ENCODE data around the gene PPP1R12A. TPM values are rescaled to one million over a fixed set of nuclear protein-coding genes. Genes with fewer than 3 reads are reported as not detected.
"Not testable (repeated sequence)": the region's sequence is repeated elsewhere in the genome, so short reads cannot be mapped to it uniquely, and the experiment has no call there.

Gene PPP1R12A
- polyA plus RNA-seq, 10 donors: 40.6 to 77.4 (median 56.9) TPM

DNA sequence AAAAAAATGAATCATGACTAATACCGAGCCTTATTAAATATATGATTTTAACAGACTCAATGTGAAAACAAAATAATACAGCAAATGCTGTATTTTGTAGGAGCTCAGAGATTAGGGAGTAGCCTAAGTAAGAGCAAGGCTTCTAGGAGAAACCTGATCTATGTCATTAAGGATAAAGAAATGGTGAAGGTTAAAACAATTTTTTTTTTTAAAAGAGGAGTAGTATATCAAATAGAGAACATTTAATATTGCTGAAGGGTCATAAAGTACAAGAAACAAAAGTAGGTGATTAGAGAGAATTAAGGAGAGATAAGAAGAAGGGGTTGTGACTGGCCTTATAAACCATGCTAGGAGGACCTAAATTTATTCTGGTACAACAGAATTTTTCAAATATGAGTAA is 39.1 kb downstream of the PPP1R12A start:
- no peak for DNase-seq

DNA sequence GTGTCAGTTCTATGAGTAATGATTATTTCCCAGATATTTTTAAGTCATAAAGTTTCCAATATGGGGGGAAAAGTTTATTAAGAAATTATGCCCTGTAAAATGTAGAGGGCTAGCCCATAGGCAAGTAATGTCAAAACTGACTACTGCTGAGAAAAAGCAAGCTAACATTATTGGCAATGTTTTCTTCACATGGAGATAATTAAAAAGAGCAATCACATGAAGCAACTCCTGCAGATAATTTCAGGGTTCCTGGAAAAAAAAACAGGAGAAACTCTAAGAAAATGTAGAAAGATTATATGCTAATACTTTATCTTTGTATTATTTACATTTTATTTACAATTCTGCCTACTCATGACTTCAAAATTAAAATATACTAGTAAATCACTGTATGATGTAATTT is 39.8 kb downstream of the PPP1R12A start:
- DNase-seq: peak in 2 of 3 donors; percentile 16 to 36

DNA sequence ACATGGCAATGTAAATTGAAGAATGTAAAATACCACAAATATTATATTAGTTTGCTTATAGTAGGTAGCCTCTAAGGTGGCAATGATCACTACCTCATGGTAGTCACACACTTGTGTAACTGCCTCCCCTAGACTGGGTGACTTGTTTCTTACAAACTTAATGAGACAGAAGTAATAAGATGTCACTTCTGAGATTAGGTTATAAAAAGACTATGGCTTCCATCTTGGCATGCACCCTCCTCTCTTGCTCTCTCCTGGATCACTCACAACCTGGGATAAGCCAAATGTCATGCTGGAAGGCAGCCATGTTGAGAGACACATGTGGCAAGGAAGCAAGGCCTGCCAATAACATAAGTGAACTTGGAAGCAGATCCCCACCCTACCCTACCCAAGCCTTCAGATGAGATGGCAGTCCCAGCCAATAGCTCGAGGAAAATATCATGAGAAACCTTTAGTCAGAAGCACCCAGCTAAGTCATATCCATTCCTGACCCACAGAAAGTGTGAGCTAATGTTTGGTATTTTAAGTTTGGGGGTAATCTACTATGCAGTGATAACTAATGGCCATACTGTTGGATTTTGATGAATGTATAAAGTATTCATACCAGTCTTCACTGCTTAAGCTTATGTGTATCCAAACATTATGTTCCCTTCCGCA is 43.3 kb downstream of the PPP1R12A start:
- no peak for DNase-seq

DNA sequence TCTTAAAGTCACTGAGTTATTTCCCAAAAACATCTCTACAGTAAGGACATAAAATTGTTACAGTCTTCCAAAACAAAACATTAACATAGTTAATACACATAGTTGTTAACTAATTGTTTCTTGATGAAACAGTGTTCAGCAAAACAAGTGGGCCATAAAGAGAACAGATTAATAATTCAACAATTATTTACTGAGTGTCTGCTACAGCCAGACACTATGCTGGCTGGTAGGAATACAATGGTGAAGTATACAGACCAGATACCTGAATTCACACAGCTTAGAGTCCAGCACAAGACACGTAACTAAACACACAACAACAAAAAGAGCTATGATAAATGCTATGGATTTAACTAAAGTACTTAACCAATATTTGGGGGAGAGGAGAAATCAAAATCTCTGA is 47.0 kb downstream of the PPP1R12A start:
- no peak for DNase-seq

DNA sequence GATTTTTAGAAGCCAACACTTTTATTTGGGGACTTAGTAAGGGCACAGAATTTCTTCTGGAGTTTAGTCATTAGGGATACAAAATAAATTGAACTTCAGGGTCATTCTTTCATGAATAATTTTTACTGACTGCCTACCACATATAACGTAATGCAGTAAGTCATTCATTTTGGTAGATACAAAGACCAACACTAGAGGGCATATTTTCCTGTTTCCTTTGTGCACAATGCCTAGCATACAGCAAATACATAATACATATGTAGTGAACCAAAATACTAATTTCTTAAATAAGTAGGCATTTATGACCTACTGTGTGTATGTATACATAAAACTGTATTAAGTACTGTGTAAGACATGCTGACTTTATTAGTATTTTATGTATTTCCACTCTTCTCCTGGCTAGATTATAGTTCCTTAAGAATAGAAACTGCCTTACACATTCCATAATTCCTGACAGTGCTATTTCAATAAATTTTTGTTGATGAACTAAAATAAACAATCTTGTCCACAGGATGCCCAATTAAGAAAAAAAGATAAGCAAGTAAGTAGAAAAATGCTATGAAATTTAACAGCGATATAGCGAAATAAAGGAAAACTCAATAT is 47.9 kb downstream of the PPP1R12A start:
- DNase-seq: peak in 2 of 3 donors; percentile 16 to 46

DNA sequence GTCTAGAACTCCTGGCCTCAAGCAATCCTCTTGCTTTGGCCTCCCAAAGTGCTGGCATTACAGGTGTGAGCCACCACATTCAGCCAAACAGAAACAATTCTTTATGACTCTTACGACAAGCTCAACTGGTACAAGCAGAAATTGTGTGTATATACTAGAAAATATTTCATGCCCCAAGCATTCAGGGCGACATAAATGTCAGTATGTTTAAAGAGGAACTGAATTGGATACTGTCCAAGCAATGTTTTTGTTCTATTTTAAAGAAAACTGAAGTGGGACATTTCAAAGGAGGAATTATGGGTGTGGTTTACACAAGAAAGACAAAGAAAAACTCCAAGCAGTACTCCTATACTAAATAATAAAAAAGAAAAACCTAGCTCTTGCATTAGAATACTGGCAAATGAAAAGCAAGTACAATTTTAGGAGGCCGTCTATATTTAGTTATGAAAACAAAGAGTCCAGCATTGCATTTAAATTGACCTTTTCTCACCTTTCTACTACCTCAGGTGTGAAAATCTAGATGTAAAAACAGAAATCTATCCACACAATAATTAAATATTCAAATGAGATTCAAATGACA is 48.9 kb downstream of the PPP1R12A start:
- DNase-seq: no peak

DNA sequence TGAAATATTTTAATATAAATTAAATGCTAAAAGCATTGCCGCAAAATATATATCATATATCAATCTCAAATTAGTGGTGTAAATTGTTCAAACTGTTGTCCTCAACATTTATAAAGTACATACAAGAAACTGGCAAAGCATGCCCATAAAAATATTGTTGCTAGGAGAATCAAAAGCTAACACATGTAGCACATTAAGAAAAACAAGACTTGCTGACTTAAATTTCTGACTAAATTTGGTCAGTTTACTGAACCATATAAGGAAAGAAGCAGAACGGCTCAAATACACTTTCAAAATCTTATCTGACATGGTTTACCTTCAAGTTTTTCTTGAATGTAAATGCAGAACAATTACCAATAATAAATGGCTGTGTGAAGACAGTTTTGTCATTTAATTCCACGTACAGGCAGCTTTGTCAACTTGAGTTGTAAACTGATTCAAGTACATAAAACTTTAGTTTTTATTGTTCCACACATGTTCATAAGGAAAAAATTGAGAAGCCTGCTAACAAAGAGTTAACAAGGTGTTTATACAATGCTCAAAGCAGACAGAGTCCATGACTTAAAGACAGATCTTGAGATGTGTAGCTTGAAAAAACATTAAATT is 50.4 kb downstream of the PPP1R12A start:
- DNase-seq: no peak

DNA sequence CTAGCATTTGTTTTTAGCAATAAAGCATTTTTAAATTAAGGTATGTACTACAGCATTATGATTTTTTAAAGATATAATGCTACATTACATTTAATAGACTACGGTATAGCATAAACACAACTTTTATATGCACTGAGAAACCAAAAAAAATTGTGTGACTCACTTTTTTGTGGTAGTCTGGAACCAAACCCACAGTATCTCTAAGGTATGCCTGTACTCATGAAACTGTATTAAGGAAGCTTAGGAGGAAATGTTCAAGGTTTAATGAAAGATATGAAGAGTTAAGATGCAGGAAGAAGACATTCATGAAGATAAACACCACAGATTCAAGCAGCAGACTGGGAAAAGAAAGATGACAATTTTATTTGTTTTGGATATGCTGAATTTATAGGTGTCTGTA is 51.7 kb downstream of the PPP1R12A start:
- no peak for DNase-seq

DNA sequence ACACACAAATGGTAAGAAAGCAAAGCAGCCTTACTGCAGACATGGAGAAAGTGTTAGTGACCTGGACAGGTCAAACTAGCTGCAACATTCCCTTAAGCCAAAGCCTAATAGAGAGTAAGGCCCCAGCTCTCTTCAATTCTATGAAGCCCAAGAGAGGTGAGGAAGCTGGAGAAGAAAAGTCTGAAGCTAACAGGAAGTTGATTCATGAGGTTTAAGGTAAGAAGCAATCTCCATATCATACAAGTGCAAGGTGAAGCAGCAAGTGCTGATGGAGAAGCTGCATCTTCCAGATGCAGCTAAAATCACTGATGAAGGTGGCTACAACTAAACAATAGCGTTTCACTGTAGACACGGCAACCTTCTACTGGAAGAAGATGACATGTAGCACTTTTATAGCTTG is 53.5 kb downstream of the PPP1R12A start:
- no peak for DNase-seq

DNA sequence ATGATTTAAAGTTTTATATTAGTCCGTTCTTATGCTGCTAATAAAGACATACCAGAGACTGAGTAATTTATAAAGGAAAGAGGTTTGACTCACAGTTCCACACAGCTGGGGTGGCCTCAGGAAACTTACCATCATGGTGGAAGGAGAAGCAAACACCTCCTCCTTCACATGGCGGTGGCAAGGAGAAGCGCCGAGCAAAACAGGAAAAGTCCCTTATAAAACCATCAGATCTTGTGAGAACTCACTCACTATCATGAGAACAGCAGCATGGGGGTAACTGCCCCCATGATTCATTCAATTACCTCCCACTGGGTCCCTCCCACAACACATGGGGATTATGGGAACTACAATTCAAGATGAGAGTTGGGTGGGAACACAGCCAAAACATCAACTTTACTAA is 56.4 kb downstream of the PPP1R12A start:
- DNase-seq: not testable (repeated sequence)

DNA sequence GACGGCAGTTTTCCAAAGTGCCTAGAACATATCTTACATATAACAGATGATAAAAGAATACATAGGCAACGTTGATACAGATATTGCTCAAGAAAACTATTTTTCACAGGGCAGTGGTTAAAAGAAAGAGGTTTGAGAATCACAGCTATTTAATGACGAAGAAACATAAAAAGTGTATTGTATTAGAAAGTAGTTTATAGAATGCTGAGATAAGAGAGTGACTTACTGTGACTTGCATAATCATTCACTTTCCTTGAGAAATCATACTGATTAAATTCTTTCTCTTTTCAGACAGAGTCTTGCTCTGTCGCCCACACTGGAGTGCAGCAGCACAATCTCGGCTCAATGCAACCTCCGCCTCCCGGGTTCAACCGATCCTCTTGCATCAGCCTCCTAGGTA is 57.7 kb downstream of the PPP1R12A start:
- DNase-seq: no peak

DNA sequence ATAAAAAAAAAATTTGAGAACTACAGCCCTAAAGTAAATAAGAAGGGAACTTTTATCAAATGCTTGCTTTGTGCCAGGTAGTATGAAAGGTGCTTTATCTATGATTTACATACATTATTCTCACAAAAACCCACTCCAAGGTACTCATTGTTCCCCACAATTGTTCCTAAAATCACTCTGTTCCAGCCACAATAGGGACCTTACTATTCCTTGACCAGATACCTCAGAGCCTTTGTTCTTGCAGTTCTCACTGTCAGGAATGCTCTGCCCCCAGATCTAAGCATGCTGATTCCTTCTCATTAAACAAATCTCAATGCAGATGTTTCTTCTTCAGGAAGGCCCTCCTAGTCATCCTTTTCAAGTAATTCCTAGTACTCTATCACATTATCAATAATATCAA is 60.2 kb downstream of the PPP1R12A start:
- no peak for DNase-seq

DNA sequence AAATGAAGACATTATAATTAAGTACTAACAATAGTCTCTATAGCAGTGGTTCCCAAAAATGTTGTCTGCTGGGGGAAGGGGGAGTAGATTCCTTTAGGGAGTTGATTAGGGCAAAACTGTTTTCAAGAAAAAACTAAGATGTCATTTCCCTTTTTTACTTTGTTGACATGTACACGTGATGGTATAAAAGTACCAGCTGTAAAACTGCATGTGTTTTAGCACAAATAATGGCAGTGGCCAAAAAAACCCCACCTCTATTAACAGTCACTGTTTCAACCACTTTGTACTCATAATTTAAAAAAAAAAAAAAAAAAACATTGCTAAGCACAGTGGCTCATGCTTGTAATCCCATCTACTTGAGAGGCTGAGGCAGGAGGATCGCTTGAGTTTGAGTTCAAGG is 61.7 kb downstream of the PPP1R12A start:
- DNase-seq: no peak

DNA sequence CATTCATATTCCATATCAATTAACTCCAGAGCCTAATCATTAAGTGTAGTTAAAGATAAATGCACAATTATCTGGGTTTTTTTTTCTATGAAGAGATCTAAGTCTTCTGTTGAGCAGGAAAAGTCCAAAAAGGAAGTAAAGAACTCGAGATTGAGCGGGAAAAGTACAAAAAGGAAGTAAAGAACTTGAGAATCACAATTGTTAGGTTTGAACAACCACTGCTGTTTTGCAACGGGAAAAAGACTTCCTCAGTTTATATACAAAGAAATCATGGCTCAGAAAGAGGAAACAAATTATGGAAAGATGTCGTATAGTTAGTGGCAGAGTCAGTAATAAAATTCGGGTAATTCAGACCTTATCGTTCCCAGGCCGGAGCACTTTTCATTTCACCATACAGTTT is 63.3 kb downstream of the PPP1R12A start:
- no peak for DNase-seq

DNA sequence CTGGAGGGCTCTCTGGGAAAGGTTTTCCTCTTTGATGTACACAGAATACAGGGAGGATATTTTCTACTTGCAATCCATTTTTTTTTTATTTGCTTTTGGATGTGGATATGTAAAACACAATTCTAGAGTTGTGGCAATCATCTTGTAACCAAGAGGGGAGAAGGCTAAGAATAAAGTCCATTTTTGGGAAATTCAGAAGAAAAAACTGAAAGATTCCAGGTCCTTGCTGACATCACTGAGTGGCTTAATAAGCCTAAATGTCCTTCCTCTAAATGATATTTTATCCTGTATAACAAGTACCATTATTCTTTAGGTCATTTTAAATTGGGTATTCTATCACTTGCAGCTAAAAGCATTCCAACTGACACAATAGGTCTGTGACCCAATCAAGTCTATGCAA is 64.0 kb downstream of the PPP1R12A start:
- no peak for DNase-seq

DNA sequence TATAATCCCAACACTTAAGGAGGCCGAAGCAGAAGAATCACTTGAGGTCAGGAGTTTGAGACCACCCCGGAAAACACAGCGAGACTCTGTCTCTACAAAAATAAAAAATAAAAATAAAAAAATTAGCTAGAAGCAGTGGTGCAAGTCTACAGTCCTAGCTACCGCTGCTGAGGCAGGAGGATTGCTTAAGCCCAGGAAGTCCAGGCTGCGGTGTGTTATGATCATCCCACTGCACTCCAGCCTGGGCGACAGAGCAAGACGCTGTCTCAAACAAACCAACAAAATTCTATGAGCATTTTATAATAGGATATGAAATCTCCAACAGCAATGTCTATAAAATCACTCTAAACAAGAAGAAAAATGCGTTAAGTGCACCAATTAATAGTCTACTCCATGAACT is 75.3 kb downstream of the PPP1R12A start:
- DNase-seq: no peak

DNA sequence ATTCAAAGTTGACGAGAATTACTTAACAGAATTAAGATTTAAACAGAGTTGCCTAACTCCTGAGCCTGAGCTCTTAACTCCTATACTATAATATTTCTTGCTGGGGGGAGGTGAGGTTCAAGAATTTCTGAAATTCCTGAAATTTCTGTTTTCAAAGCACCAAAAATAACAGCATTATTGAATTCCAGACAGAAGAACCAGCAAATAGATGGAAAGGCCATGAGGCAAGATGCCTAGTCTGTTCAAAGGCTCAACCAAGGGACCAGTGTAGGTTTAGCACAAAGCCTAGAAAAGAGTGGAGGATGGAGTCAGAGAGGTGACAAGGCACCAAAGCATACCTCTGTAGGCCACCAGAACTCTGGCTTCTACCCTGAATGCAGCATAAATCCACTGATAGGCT is 76.4 kb downstream of the PPP1R12A start:
- DNase-seq: peak in 1 of 3 donors; percentile 8

DNA sequence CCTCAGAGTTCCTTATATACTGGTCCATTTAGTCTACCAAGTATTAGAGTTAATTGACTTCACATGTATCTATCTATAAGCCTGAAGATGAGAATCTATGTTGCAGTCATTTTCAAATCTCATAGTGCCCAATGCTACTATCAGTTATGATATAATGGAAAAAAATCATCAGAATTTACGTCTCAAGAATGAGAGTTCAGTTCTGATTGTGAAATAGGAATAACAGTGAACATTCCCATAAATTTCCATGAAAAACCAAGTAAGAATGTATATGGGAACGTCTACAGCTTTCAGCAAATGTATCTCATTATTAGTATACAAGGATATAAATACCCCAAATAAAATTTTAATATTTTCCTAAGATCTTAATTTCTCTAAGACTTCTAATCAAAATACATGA is 77.2 kb downstream of the PPP1R12A start:
- DNase-seq: no peak

DNA sequence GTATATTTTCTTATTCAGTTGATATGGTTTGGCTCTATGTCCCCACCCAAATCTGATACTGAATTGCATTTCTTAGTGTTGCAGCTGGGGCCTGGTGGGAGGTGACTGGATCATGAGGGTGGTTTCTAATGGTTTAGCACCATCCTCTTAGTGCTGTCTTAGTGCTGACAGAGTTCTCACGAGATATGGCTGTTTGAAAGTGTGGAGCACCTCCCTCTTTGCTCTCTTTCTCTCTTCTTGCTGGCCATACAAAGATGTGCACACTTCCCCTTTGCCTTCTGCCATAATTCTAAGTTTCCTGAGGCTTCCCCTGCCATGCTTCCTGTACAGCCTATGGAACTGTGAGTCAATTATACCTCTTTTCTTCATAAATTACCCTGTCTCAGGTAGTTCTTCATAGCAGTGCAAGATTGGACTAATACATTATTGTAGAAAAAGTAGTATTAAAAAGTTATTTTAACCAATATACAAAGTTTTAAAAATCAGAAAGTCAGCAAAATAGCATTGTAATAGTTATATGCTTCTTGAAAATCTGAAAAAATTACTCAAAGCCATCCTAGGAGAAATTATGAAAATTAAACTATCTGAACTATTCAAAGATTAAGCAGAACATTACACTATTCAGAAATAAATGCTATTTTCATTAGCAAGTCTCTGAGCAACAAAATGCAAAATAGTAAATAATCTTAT is 84.1 kb downstream of the PPP1R12A start:
- DNase-seq: no peak

DNA sequence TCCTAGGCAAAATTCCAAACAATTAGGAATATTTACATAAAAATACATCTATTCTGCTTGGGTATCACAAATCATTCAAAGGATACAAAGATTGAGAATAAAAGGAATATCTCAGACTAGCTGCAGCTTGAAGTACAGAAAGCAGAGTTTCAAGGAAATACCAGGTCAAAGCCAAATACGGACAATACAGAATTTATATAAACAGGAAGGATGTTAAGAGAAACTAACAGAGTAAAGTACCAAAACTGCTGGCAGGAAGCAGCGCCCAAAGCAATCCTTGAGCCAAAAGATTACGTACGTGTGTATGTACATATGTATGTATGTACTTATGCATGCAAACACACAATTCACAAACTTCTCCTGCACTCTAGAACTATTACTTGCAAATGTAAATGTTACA is 86.6 kb downstream of the PPP1R12A start:
- peak; percentile 8 to 49 (median 19) for DNase-seq

DNA sequence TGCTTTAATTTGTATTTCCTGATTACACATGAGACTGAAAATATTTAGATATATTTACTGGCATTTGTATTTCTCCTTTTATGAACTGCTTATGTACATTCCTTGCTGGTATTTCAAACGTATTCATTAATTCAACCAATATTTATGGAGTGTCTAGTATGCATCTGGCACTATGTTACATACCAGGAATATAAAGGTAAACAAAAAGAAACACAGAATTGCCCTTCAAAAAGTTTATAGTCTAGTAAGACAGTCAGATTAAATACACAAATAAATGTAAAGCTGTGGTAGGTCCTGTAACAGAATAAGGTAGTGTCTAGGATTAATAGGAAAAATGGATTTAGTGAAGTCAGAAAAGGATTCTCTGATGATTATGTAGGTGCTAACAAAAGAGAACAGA is 87.5 kb downstream of the PPP1R12A start:
- no peak for DNase-seq

DNA sequence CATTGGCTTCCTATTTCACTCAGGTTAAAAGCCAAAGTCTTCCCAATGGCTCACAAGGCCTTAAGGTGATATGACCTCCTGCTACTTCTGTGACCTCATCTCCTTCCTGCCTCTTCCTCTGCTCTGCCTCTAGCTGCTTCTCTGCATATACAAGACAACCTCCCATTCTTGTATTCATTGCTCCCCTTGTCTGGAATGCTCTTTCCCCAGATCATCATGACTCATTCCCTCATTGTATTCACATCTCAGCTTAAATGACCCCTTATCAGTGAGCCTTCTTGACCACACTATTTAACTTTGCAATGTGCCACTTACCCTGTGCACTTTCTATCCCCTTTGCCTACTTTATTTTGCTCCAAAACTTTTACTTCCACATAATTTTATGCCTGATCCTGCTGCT is 90.2 kb downstream of the PPP1R12A start:
- DNase-seq: peak in 1 of 3 donors; percentile 34

DNA sequence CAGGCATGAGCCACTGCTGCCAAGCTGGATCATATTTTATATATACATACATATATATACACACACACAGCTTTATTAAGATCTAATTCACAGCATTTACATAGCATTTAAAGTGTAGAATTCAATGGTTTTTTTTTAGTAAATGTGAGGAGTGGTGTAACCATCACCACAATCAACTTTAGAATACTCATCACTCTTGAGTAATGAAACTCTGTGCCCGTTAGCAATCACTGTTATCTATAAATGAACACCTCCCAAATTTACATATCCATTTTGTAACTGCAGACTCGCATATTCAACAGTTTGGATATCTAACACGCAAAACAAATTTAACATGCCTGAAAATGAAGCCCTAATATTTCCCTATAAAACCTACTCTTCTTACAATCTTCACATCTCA is 90.9 kb downstream of the PPP1R12A start:
- DNase-seq: no peak
